GM06990 (cell line): ENCODE data around the gene NOVA1.

Experiments
- DNase-seq: peaks from one replicate; pipeline ENCODE4 v3.0.0-alpha.2; 2011; ENCODE audit not compliant: insufficient read length; ENCODE audit errors: extremely low read depth
- H3K27me3 ChIP-seq: replicated peaks from 2 replicates; pipeline ENCODE4 v1.6.0; 2011; ENCODE audit warnings: low read length; ENCODE audit not compliant: control insufficient read depth, insufficient read depth
- H3K36me3 ChIP-seq: 2 replicates; pipeline ENCODE4 v1.5.1; 2011; ENCODE audit warnings: low read length; ENCODE audit not compliant: control insufficient read depth, insufficient read depth
- H3K4me3 ChIP-seq: replicated peaks from 2 replicates; pipeline ENCODE4 v1.5.1; 2011; ENCODE audit warnings: low read depth, mild to moderate bottlenecking, control low read depth, low read length
- TF ChIP-seq, protein P1 (sequence below): IDR thresholded peaks from 2 replicates; pipeline ENCODE4 v1.5.1; 2011; ENCODE audit warnings: low read length, control low read depth, mild to moderate bottlenecking, inconsistent platforms; ENCODE audit not compliant: insufficient read depth, poor library complexity, severe bottlenecking

Gene NOVA1

GRCh38 chr14:26602902-26603301, 5.1 kb upstream of the NOVA1 start:
- TF ChIP-seq, protein P1, sequence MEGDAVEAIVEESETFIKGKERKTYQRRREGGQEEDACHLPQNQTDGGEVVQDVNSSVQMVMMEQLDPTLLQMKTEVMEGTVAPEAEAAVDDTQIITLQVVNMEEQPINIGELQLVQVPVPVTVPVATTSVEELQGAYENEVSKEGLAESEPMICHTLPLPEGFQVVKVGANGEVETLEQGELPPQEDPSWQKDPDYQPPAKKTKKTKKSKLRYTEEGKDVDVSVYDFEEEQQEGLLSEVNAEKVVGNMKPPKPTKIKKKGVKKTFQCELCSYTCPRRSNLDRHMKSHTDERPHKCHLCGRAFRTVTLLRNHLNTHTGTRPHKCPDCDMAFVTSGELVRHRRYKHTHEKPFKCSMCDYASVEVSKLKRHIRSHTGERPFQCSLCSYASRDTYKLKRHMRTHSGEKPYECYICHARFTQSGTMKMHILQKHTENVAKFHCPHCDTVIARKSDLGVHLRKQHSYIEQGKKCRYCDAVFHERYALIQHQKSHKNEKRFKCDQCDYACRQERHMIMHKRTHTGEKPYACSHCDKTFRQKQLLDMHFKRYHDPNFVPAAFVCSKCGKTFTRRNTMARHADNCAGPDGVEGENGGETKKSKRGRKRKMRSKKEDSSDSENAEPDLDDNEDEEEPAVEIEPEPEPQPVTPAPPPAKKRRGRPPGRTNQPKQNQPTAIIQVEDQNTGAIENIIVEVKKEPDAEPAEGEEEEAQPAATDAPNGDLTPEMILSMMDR: no peak
- H3K4me3 ChIP-seq: no peak overlapping the region

DNA sequence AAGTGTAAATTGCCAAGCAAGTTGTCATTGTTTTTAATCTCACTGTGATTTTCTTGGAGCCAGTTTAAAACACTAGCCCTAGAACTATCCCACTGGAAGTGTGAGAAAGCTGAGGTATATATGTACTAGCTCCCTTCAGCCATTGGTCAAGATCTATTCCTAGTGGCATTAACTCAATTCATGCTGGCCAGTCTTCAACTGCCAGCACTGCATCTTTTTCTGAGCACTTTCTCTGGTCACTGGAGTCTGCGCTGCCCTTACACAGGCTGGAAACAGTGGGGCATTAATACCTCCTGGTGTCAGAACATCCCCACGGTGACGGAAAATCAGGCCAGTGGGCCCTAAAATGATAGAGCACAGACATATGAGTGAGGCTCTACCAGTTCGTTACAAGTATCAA, 4.0 kb upstream of the NOVA1 start:
- Histone ChIP-seq H3K36me3 (no peaks in the 10 kb centered on the region), H3K27me3 (no peaks in the 10 kb centered on the region), H3K4me3 (no peak overlapping the region)
- TF ChIP-seq, protein P1: no peak
- DNase-seq: no peak

More at GRCh38 chr14:26602902-26603301, 5.1 kb upstream of the NOVA1 start:
- DNase-seq: no peak
- H3K27me3 ChIP-seq: no peaks in the 10 kb centered on the region
- H3K36me3 ChIP-seq: no peaks in the 10 kb centered on the region

DNA sequence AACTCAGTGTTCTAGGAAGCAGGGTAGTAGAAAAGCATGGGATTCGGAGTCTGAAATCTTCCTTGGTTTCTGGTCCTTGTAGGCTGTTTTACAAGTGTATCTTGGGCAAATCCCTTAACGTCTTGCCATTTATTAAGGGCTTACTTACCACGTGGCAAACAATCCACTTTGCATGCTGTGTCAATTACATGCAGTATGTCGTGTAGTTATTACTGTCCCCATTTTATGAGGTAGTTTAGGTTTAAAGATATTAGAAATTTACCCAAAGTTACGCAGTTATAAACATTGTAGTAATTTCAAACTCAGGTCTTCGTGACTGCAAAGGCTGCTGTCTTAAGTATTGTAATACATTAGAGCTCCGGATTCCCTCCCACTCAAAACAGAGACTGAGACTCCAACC, 1.5 kb upstream of the NOVA1 start:
- no peak for DNase-seq
- Histone ChIP-seq H3K4me3 (no peak overlapping the region), H3K36me3 (no peaks in the 10 kb centered on the region), H3K27me3 (no peaks in the 10 kb centered on the region)
- TF ChIP-seq, protein P1: no peak

DNA sequence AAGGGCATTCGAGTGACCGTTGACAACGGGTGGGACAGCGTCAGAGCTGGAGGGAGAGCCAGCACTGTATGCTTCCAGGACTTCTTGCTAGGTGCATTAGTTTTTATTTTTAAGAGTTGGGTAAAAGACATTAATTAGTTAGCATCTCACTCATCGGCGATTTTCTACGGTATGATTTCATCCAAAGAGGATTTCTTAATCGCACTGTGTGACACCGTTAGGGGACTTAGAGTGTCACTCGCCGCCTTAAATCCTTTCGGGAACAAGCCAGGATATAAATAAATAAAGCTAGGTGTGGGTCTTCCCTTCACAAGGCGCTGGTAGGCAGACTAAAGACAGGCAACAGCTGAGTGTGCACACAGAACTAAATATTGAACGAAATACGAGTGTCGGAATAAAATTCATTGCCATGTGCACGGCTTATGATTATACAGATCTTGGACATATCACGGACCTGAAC, 869 bp upstream of the NOVA1 start:
- TF ChIP-seq, protein P1: no peak
- DNase-seq: no peak
- no peaks in the 10 kb centered on the region for H3K36me3 ChIP-seq
- no peak overlapping the region for H3K4me3 ChIP-seq
- no peaks in the 10 kb centered on the region for H3K27me3 ChIP-seq

DNA sequence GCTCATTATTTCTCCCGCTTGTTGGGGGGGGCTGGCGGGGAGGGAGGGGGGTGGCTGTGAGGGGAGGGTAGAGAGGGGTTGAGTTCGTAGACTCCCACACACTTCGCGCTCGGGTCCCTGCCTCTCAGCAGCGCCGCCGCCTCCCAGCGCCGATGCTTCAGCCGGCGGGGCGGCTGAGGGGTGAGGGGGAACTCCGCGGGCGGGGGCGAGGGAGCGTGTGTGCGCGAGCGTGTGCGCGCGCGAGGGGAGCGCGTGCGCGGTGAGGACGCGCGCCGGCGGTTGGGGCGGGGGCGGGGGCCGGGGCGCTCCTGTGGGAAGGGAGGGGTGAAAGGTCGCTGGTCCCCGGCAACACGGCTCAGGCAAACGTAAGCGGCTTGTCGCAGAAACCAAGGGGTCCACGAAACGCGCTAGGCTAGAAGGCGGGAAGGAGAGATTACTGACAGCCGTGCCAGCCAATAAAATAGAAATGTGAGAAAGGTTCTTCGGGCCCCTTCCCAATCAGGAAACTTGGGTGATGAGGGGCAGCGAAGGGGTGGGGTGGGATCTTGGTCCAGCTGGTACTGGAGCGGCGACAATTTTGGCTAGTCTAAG, 343 bp upstream of the NOVA1 start:
- H3K27me3 ChIP-seq: no peaks in the 10 kb centered on the region
- TF ChIP-seq, protein P1: no peak
- DNase-seq: no peak
- no peaks in the 10 kb centered on the region for H3K36me3 ChIP-seq
- no peak overlapping the region for H3K4me3 ChIP-seq
